Measurements from ENCODE around the gene ZNF695.

Gene ZNF695

DNA sequence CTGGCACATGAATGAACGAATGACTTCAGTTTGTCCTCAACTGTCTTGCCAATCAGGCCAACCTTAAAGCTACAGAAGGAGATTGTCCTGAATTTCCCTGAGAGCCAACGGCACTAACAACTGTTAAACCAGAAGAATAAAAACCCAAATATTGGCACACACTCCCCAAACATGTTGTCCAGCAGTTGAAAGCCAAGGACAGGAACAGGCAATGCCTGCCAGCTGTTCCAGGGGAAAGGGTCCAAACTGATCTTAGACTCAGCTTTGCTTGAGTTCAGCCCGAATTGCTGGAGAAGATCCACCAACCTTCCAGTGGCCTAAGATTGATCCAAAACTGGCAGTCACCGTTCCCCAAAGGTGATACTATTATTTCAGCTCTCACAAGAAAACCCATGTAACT is 53.7 kb downstream of the ZNF695 start:
- no peak for DNase-seq

DNA sequence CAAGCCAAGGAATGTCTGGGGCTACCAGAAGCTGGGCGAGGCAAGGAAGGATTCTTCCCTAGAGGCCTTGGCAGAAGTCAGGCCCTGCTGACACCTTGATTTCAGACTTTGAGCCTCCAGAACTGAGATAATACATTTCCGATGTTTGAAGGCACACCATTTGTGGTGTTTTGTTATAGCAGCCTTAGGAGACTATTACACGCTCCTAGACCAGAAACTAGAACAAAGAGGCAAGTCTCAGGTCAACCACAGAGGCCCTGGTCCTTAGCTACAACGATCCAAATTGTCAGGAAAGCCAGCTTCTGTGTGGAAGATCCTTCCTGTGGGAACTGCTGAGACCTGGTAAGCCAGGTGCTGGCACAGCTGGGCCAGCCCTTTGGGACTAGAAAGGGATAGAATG is 56.4 kb downstream of the ZNF695 start:
- DNase-seq, result no peak

- DNase-seq, result no peak
These were observed 57.9 kb downstream of the ZNF695 start for GRCh38 chr1:246949956-246950355.

- DNase-seq, result no peak
These were observed 60.6 kb downstream of the ZNF695 start for GRCh38 chr1:246947255-246947654.

- DNase-seq, result no peak
These were observed 61.5 kb downstream of the ZNF695 start for GRCh38 chr1:246946366-246946765.

Data from CD4-positive, alpha-beta T cell treated with Interleukin-10 for 1 hour (primary cell).